ENCODE results near the gene SLC47A1. TPM values are rescaled to one million over a fixed set of nuclear protein-coding genes. Genes with fewer than 3 reads are reported as not detected.
A peak's percentile ranks its signal among the peaks of the same experiment; 100 is the strongest.
"Not testable (repeated sequence)": the region's sequence is repeated elsewhere in the genome, so short reads cannot be mapped to it uniquely, and the experiment has no call there.

Gene SLC47A1
- total and polyA plus RNA-seq, 2 of the 13 experiments (the other 11 are each of a cell fraction or from before 2014, with no cell fraction given): 42.1 to 67.5 TPM

DNA sequence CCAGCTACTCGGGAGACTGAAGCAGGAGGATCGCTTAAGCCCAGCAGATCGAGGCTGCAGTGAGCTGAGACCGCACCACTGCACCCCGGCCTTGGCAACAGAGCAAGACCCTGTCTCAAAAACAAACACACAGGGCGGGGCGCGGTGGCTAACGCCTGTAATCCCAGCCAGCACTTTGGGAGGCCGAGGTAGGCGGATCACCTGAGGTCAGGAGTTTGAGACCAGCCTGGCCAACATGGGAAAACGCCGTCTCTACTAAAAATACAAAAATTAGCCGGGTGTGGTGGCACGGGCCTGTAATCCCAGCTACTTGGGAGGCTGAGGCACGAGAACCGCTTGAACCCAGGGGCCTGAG, 46.9 kb downstream of the SLC47A1 start:
- peaks cover 2 to 29% of the 10 kb centered on the region in 2 experiments; a peak in 3 of 5 replicates for H3K36me3 ChIP-seq (replicated peaks in 1 of 2; ENCODE audit: control insufficient read depth in 1 of 2, insufficient read depth in 2 of 2, low read length in 2 of 2)
- FAIRE-seq; H3K9ac ChIP-seq (ENCODE audit: insufficient read depth, low read depth, low read length); H3K4me1 ChIP-seq (ENCODE audit: insufficient read depth, low read length); POLR2A ChIA-PET; DNase-seq (ENCODE audit: low spot score); H3K79me2 ChIP-seq (ENCODE audit: insufficient read depth, low read length); H3K4me3 ChIP-seq (replicated peaks in 1 of 3; ENCODE audit: insufficient read depth in 1 of 3, low read depth in 2 of 3, low read length in 3 of 3); ATAC-seq; H4K20me1 ChIP-seq (ENCODE audit: insufficient read depth, low read length); CTCF ChIA-PET (ENCODE audit: low intra/inter-chr PET ratio, low total read pairs); H3K27ac ChIP-seq (ENCODE audit: extremely low read length, insufficient read depth, low read length); intact Hi-C loops (cut with micrococcal nuclease; ENCODE audit: unreplicated experiment); BruUV-seq (replicated peaks); in situ Hi-C loops (cut with HindIII; ENCODE audit: extremely low pct_ligation_motif_present, low pct_unique_long_range_greater_than_20kb); H3K9me3 ChIP-seq (ENCODE audit: low read length); H2AFZ ChIP-seq (ENCODE audit: low read length); H3K4me2 ChIP-seq (ENCODE audit: low read depth, low read length); H3K27me3 ChIP-seq (ENCODE audit: control insufficient read depth in 1 of 2, insufficient read depth in 2 of 2, low read length in 2 of 2): not testable (repeated sequence)
- WGBS (ENCODE audit: low lambda C conversion rate): 92% methylated on average over 16 of the region's 17 CpGs

DNA sequence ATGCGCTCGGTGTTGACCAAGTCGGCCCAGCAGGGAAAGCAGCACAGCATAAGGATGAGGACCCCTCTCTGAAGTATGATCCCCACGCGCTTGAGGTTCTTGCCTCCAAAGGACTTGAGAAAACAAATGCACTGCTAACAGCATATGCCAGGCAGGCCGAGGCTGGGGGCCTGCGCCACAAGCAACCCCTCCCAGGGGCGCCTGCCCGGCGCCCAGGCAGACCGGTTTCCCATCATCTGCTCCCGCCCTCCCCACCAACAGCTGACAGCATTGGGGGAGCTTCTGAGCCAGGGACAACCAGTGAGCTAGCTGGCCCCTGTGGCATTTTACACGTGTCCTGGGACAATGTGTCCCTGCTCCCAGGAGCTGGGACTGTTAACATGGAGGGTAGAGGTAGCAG, 48.5 kb downstream of the SLC47A1 start:
- H3K9ac ChIP-seq (ENCODE audit: insufficient read depth, low read depth, low read length); H3K4me3 ChIP-seq (replicated peaks in 1 of 3; ENCODE audit: insufficient read depth in 1 of 3, low read depth in 2 of 3, low read length in 3 of 3); H3K79me2 ChIP-seq (ENCODE audit: insufficient read depth, low read length); POLR2A ChIA-PET; H3K9me3 ChIP-seq (ENCODE audit: low read length); H3K27ac ChIP-seq (ENCODE audit: extremely low read length, insufficient read depth, low read length); H2AFZ ChIP-seq (ENCODE audit: low read length); CTCF ChIA-PET (ENCODE audit: low intra/inter-chr PET ratio, low total read pairs); intact Hi-C loops (cut with micrococcal nuclease; ENCODE audit: unreplicated experiment); H3K4me2 ChIP-seq (ENCODE audit: low read depth, low read length); DNase-seq (ENCODE audit: low spot score); in situ Hi-C loops (cut with HindIII; ENCODE audit: extremely low pct_ligation_motif_present, low pct_unique_long_range_greater_than_20kb); H4K20me1 ChIP-seq (ENCODE audit: insufficient read depth, low read length); H3K27me3 ChIP-seq (ENCODE audit: control insufficient read depth in 1 of 2, insufficient read depth in 2 of 2, low read length in 2 of 2); BruUV-seq (replicated peaks); H3K4me1 ChIP-seq (ENCODE audit: insufficient read depth, low read length); FAIRE-seq: not testable (repeated sequence)
- 94% methylated on average over 10 of the region's 13 CpGs for WGBS (ENCODE audit: low lambda C conversion rate)
- H3K36me3 ChIP-seq (replicated peaks in 1 of 2; ENCODE audit: control insufficient read depth in 1 of 2, insufficient read depth in 2 of 2, low read length in 2 of 2): peaks cover 2 to 17% of the 10 kb centered on the region in 2 experiments; a peak in 2 of 5 replicates
- peak; percentile 23 for ATAC-seq

- Histone ChIP-seq H2AFZ (ENCODE audit: low read length) (no peak overlapping the region), H3K79me2 (ENCODE audit: insufficient read depth, low read length) (no peaks in the 10 kb centered on the region), H3K36me3 (replicated peaks in 1 of 2; ENCODE audit: control insufficient read depth in 1 of 2, insufficient read depth in 2 of 2, low read length in 2 of 2) (0 out of 5 replicates have a peak, but pooled peaks cover 0 to under 1% of the 10 kb centered on the region in 2 experiments), H3K9ac (ENCODE audit: insufficient read depth, low read depth, low read length) (no peak overlapping the region), H3K27ac (ENCODE audit: extremely low read length, insufficient read depth, low read length) (no peak overlapping the region), H4K20me1 (ENCODE audit: insufficient read depth, low read length) (no peaks in the 10 kb centered on the region), H3K4me3 (replicated peaks in 1 of 3; ENCODE audit: insufficient read depth in 1 of 3, low read depth in 2 of 3, low read length in 3 of 3) (no peak overlapping the region), H3K4me1 (ENCODE audit: insufficient read depth, low read length) (no peaks in the 10 kb centered on the region), H3K9me3 (ENCODE audit: low read length) (no peaks in the 10 kb centered on the region), H3K4me2 (ENCODE audit: low read depth, low read length) (no peak overlapping the region), H3K27me3 (ENCODE audit: control insufficient read depth in 1 of 2, insufficient read depth in 2 of 2, low read length in 2 of 2) (no peaks in the 10 kb centered on the region)
- no peak for TF ChIP-seq MXI1 (IDR thresholded peaks at IDR 0.05; ENCODE audit: borderline replicate concordance, low read depth, low read length)
- 91% methylated on average over 7 of the region's 8 CpGs for WGBS (ENCODE audit: low lambda C conversion rate)
- FAIRE-seq (no peak), DNase-seq (ENCODE audit: low spot score) (no peak), ATAC-seq (no peak)
- intact Hi-C loops (cut with micrococcal nuclease; ENCODE audit: unreplicated experiment) (no loop called here), in situ Hi-C loops (cut with HindIII; ENCODE audit: extremely low pct_ligation_motif_present, low pct_unique_long_range_greater_than_20kb) (no loop called here)
- POLR2A ChIA-PET: no interaction called here
- BruUV-seq (replicated peaks): no TSS peak
- CTCF ChIA-PET (ENCODE audit: low intra/inter-chr PET ratio, low total read pairs): no interaction called here
Measured at GRCh38 chr17:19583871-19584270, 50.2 kb downstream of the SLC47A1 start.
